ENCODE measurements around the gene MMP21.

DNA sequence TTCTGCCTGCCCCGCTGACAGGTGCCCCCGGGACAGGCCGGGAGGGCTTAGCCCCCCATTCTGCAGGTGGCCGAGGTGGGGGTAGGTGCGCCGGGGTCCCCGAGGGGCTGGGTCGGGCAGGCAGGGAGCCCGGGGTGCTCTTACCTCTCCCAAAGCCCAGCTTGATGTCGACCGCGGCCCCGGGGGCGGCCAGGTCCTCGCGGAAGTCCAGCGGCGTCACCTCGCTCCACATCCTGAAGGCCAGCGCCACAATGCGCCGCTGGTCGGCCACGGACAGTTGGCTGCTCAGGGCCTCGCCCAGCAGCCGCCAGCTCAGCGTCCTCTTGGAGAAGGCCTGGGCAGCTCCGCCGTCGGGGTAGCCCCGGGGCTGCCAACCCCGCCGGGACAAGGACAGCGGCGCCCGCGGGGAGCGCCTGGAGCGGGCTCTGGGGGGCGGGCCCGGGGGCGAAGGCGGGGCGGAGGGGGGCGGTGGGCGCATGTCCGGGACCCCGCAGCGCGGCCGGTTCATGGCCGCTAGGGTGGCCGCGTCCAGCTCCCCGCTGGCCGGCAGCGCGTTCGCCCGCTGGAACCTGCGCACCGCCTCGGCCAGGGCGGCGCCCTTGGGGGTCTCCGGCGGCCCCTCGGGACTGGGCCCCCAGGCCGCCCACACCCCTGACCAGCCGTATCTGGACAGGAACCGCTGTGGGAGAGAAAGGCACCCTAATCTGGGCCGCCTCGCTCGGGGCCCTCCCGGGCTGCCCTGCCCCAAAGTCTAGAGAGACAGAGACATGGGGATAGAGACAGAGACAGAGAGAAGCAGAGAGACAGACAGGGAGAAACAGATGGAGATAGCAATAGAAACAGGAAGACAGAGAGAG, 1.7 kb downstream of the MMP21 start:
- TF ChIP-seq, protein P1, sequence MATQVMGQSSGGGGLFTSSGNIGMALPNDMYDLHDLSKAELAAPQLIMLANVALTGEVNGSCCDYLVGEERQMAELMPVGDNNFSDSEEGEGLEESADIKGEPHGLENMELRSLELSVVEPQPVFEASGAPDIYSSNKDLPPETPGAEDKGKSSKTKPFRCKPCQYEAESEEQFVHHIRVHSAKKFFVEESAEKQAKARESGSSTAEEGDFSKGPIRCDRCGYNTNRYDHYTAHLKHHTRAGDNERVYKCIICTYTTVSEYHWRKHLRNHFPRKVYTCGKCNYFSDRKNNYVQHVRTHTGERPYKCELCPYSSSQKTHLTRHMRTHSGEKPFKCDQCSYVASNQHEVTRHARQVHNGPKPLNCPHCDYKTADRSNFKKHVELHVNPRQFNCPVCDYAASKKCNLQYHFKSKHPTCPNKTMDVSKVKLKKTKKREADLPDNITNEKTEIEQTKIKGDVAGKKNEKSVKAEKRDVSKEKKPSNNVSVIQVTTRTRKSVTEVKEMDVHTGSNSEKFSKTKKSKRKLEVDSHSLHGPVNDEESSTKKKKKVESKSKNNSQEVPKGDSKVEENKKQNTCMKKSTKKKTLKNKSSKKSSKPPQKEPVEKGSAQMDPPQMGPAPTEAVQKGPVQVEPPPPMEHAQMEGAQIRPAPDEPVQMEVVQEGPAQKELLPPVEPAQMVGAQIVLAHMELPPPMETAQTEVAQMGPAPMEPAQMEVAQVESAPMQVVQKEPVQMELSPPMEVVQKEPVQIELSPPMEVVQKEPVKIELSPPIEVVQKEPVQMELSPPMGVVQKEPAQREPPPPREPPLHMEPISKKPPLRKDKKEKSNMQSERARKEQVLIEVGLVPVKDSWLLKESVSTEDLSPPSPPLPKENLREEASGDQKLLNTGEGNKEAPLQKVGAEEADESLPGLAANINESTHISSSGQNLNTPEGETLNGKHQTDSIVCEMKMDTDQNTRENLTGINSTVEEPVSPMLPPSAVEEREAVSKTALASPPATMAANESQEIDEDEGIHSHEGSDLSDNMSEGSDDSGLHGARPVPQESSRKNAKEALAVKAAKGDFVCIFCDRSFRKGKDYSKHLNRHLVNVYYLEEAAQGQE (IDR thresholded peaks at IDR 0.05; ENCODE audit: insufficient read depth in 1 of 2, low read depth in 2 of 2, low read length in 2 of 2): no peak
- TF ChIP-seq FOXP2 (optimal IDR thresholded peaks at IDR 0.05; ENCODE audit: borderline replicate concordance, extremely low read depth, extremely low read length, insufficient read depth) (no peak), SIN3A (IDR thresholded peaks at IDR 0.05; ENCODE audit: borderline replicate concordance, insufficient read depth, low read length) (no peak), TAF1 (IDR thresholded peaks at IDR 0.05; ENCODE audit: borderline replicate concordance, insufficient read depth, low read length) (no peak), POLR2AphosphoS5 (IDR thresholded peaks at IDR 0.05; ENCODE audit: low read depth, low read length) (no peak)
